Lung (tissue), 12 donors: ENCODE measurements around the gene SLC7A6OS. TPM values are rescaled to one million over a fixed set of nuclear protein-coding genes. Genes with fewer than 3 reads are reported as not detected.
A peak's percentile ranks its signal among the peaks of the same experiment; 100 is the strongest.

ENCODE experiments used
- ATAC-seq: fragments of 200-7000 bp; cut with Tn5 transposase; one replicate; pipeline ENCODE4 v1.9.1; 2020; ENCODE audit warnings: moderate number of reproducible peaks; ENCODE audit not compliant: insufficient read depth, low FRiP score
- DNase-seq, 3 donors: peaks; one replicate each; pipeline ENCODE4 v3.0.0-alpha.2; 2013 to 2017
- H3K27ac ChIP-seq, 2 donors: one replicate each; pipeline ENCODE4 v1.5.1; 2013; ENCODE audit warnings: mild to moderate bottlenecking in 2 of 2, moderate library complexity in 2 of 2, control low read depth in 1 of 2, inconsistent platforms in 1 of 2, low read depth in 1 of 2, low read length in 1 of 2
- H3K27me3 ChIP-seq, 3 donors: one replicate each; pipeline ENCODE4 v1.5.1; 2013; ENCODE audit warnings: low read length in 2 of 3; ENCODE audit not compliant: control insufficient read depth in 3 of 3, insufficient read depth in 3 of 3
- H3K36me3 ChIP-seq, 4 donors: one replicate each; pipeline ENCODE4 v1.5.1; 2013; ENCODE audit warnings: low read length in 4 of 4, mild to moderate bottlenecking in 1 of 4, moderate library complexity in 1 of 4; ENCODE audit not compliant: control insufficient read depth in 4 of 4, insufficient read depth in 4 of 4
- H3K4me1 ChIP-seq, 5 donors: one replicate each; pipeline ENCODE4 v1.5.1; 2013; ENCODE audit warnings: low read length in 5 of 5, mild to moderate bottlenecking in 2 of 5, moderate library complexity in 1 of 5; ENCODE audit not compliant: control insufficient read depth in 5 of 5, insufficient read depth in 5 of 5
- H3K4me3 ChIP-seq: one replicate; pipeline ENCODE4 v1.5.1; 2013; ENCODE audit warnings: mild to moderate bottlenecking, control low read depth, moderate library complexity
- H3K9ac ChIP-seq, 2 donors: one replicate each; pipeline ENCODE4 v1.5.1; 2013; ENCODE audit warnings: low read length in 2 of 2, control low read depth in 1 of 2; ENCODE audit not compliant: insufficient read depth in 1 of 2
- H3K9me3 ChIP-seq, 4 donors: one replicate each; pipeline ENCODE4 v1.5.1; 2013; ENCODE audit warnings: low read length in 3 of 4, mild to moderate bottlenecking in 1 of 4, moderate library complexity in 1 of 4; ENCODE audit not compliant: control insufficient read depth in 4 of 4, insufficient read depth in 3 of 4
- CTCF ChIP-seq: IDR thresholded peaks from 2 replicates; pipeline ENCODE4 v1.5.1; 2012; ENCODE audit warnings: mild to moderate bottlenecking; ENCODE audit errors: control extremely low read depth, extremely low read depth
- WGBS, 2 donors: extraction: QIAGEN DNeasy Blood & Tissue Kit; methylation state at CpG; one replicate each; pipeline ENCODE4 v1.1.7; 2013; 5-methylcytosine and 5-hydroxymethylcytosine counted together
- polyA plus RNA-seq, 2 donors: library from polyadenylated mRNA; stranded (reverse); fragments of 200-250 nt; gene quantifications; one replicate each; pipeline ENCODE4 v1.2.1, GENCODE V29; 2013
- total RNA-seq, 2 donors: library from RNA; depleted of rRNA in 1 of 2; stranded (reverse); fragments of >200 nt in 1 of 2; gene quantifications; one replicate each; pipeline ENCODE4 v1.2.1, GENCODE V29; 2014 to 2021
- donor health status: control.
- donor health status: control.
- donor health status: Bipolar disorder and iron deficiency.
- donor health status: healthy.
- donor health status: DM: yes; HTN: yes; CAD: no.

Gene SLC7A6OS
- total and polyA plus RNA-seq, 4 donors: 6.3 to 18.9 (median 12.0) TPM

DNA sequence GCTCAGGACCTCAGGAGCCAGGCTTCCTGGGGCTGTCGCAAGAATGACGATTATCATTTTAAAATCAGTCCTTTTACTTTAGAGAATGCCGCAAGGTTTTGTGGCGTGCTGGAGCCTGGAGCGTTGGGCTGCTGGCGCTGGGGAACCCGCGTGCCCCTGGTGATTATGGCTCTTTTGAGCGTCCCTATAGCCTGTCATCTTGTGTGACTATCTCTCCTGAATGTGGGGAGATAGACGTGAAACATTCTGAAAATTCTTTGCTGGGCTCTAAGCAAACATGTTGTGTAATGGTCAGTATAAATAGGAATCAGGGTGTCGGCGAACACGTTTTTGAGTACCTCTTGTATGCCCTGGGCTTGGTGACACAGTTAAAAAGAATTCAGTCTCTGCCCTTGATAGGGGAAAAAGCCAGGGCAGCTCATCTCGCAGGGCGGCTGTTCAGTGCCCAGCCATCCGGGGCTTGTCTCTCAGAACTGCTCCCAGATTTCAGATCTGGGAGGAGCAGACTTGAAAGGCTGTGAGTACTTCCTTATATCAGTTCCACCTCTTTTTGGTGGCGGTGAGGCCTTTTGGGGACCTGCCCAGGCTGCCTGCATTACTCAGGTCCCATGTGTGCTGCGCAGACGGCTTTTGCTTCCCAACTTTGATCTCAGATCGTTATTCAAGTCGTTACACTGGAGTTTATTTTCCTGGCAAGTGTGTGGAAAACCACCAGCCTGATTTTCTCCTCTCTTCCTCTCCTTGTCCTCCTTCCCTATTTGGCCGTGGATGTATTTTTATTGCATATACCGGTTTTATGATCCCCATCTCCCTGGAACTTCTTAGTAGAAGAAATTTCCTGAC lies 45.4 kb downstream of the SLC7A6OS start:
- no peak for TF ChIP-seq CTCF
- DNase-seq: peak; percentile 45 to 52 (median 51)
- Histone ChIP-seq H3K4me3 (peak overlapping the region; percentile 68), H3K9ac (peak overlapping the region; percentile 28 to 53), H3K27ac (peak overlapping the region; percentile 99), H3K36me3 (peaks cover 0 to 3% (median 1%) of the 10 kb centered on the region in 4 donors), H3K4me1 (peaks cover 0 to 17% (median 5%) of the 10 kb centered on the region in 5 donors), H3K27me3 (no peaks in the 10 kb centered on the region), H3K9me3 (no peaks in the 10 kb centered on the region)
- peak; percentile 51 for ATAC-seq
- 4 to 5% methylated on average over 23 of the region's 23 CpGs for WGBS, 2 donors

DNA sequence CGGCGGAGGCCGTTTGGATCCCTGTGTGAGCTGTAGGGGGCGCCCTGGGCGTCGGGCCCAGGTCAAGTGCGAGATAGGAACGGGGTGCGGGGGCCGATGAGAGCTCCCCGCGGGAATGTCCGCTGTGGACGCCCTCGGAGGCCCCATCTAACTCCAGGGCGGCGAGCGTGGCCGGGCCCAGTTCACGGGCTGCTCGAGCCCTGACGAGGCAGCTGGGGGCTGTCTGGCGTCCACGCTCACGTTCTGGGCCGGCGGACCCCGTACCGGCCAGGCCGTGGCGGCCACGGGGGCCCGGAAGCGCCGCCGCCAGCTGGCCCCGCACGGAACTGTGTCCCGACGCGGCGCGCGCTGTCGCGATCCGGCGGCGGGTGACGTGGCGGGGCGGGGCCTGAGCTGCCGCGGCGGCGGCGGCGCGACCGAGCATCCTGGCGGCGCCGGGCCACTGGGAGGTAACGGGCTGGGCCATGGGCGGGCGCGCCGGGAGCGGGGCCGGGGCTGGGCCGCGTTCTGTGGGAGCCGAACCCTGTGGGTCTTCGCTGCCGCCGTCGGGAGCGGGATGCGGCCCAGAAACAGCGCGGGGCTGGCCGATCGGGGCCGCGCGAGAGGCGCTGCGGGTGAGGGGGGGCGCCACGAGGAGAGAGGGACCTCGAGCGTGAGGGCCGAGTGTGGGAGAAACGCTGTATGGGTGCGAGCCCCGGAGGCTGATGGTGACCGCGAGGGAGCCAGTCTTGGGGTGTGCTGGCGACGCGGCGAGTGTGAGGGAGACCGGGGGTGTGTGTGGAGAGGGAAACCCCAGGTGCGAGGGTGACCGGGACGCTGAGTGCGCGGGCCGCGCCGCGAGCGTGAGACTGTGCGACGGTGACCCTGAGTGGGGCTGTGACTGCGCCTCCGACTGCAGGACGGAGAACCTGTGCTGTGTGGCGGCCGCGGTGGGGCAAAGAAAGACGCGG lies 46.3 kb downstream of the SLC7A6OS start, which contains the start of gene SLC7A6:
Gene SLC7A6, plus strand, starts transcription at position 399 of the 950 bp plus-strand sequence. CDS start 10,201 bp downstream, outside the sequence.
- peaks cover 0 to 17% (median 5%) of the 10 kb centered on the region in 5 donors for H3K4me1 ChIP-seq

DNA sequence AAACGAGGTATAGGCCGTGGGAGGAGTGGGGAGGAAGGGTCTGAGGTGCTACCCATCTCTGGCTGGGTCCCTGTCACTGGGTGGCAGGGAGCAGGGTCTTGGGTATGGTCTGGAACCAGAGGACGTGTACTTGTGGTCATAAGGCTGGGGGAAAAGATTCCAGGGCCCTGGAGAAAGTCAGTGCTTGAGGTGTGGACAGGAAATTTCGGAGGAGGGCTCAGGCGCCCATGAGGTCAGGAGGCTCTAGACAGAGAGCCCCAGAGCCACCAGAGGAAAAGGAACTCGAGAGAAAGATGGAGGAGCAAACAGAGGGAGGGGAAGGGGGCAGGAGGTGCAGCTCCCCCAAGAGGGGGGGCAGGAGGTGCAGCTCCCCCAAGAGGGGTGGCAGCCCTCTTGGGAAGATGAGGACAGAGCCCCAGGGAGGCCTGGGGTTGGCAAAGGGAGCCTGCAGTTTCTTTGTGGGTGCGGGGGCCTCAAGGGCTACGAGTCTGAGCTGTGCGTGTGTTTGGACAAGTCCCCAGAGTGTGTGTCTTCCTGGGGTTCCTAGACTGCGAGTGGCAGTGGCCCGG lies 47.1 kb downstream of the SLC7A6OS start:
- no peaks in the 10 kb centered on the region for H3K27me3 ChIP-seq
- H3K27ac ChIP-seq: peak overlapping the region; percentile 99
- H3K4me3 ChIP-seq: peak overlapping the region; percentile 68
- DNase-seq (no peak), ATAC-seq (no peak)
- H3K4me1 ChIP-seq: peaks cover 0 to 17% (median 5%) of the 10 kb centered on the region in 5 donors
- peaks cover 0 to 19% (median 1%) of the 10 kb centered on the region in 4 donors for H3K36me3 ChIP-seq
- no peak overlapping the region for H3K9ac ChIP-seq
- WGBS, 2 donors: 30 to 36% methylated on average over 11 of the region's 11 CpGs
- H3K9me3 ChIP-seq: no peaks in the 10 kb centered on the region
- TF ChIP-seq CTCF: no peak

More for the DNA sequence above, 46.3 kb downstream of the SLC7A6OS start, which contains the start of gene SLC7A6:
- WGBS, 2 donors: 0 to 1% methylated on average over 81 to 123 of the region's 123 CpGs
- Histone ChIP-seq H3K9me3 (no peaks in the 10 kb centered on the region), H3K27ac (peak within 1 kb of the TSS; percentile 99), H3K4me3 (peak within 1 kb of the TSS; percentile 68), H3K9ac (peak within 1 kb of the TSS; percentile 28 to 53), H3K36me3 (peaks cover 0 to 12% (median 1%) of the 10 kb centered on the region in 4 donors), H3K27me3 (no peaks in the 10 kb centered on the region)
- ATAC-seq (peak; percentile 79), DNase-seq (peak; percentile 49 to 71 (median 59))
- TF ChIP-seq CTCF: no peak
